Endometrium (tissue), 2 donors: Measurements from ENCODE around the gene DDHD1.
"Not testable (repeated sequence)": the region's sequence is repeated elsewhere in the genome, so short reads cannot be mapped to it uniquely, and the experiment has no call there.

Source experiments
- FAIRE-seq: peaks from 2 replicates; lab custom pipeline; 2012; peaks lifted over from hg19 to GRCh38; lab: Jason Lieb, UNC
- donor health status: control.
- donor health status: control.

Gene DDHD1

GRCh38 chr14:53108292-53109104 is 44.6 kb downstream of the DDHD1 start:
- no peak for FAIRE-seq

- no peak for FAIRE-seq
Observed at GRCh38 chr14:53106768-53107167, 46.4 kb downstream of the DDHD1 start.

GRCh38 chr14:53103636-53104340 is 49.3 kb downstream of the DDHD1 start:
- FAIRE-seq: no peak

GRCh38 chr14:53093206-53093605 is 59.9 kb downstream of the DDHD1 start:
- FAIRE-seq: peak; percentile 31

- no peak for FAIRE-seq
Observed at GRCh38 chr14:53090853-53091252, 62.3 kb downstream of the DDHD1 start.

- not testable (repeated sequence) for FAIRE-seq
Observed at GRCh38 chr14:53084954-53085353, 68.2 kb downstream of the DDHD1 start.

GRCh38 chr14:53064475-53064874 is 88.6 kb downstream of the DDHD1 start:
- no peak for FAIRE-seq

GRCh38 chr14:53062856-53063255 is 90.3 kb downstream of the DDHD1 start:
- no peak for FAIRE-seq

GRCh38 chr14:53060046-53060445 is 93.1 kb downstream of the DDHD1 start:
- FAIRE-seq: no peak

- FAIRE-seq: peak; percentile 96
Observed at GRCh38 chr14:53055003-53055402, 98.1 kb downstream of the DDHD1 start.

- FAIRE-seq: no peak
Observed at GRCh38 chr14:53054457-53054856, 98.7 kb downstream of the DDHD1 start.

- FAIRE-seq: no peak
Observed at GRCh38 chr14:53048631-53049030, 104.5 kb downstream of the DDHD1 start.

GRCh38 chr14:53047307-53048069 is 105.6 kb downstream of the DDHD1 start:
- peak; percentile 87 for FAIRE-seq

- peak; percentile 77 for FAIRE-seq
Observed at GRCh38 chr14:53044486-53044885, 108.6 kb downstream of the DDHD1 start.

- FAIRE-seq: no peak
Observed at GRCh38 chr14:53043027-53043581, 110.0 kb downstream of the DDHD1 start.

GRCh38 chr14:53042480-53042879 is 110.6 kb downstream of the DDHD1 start:
- no peak for FAIRE-seq

GRCh38 chr14:53041067-53041466 is 112.1 kb downstream of the DDHD1 start:
- no peak for FAIRE-seq

- FAIRE-seq: no peak
Observed at GRCh38 chr14:53038629-53039028, 114.5 kb downstream of the DDHD1 start.

- no peak for FAIRE-seq
Observed at GRCh38 chr14:53037016-53037415, 116.1 kb downstream of the DDHD1 start.

GRCh38 chr14:53035336-53036210 is 117.5 kb downstream of the DDHD1 start:
- no peak for FAIRE-seq

GRCh38 chr14:53034688-53035230 is 118.4 kb downstream of the DDHD1 start:
- no peak for FAIRE-seq
